DND-41 (cell line): ENCODE results near the gene POU4F3.

Experiments used
- EZH2 ChIP-seq: IDR thresholded peaks from 3 replicates; pipeline ENCODE4 v1.6.1; 2012; ENCODE audit warnings: borderline replicate concordance, low read depth, mild to moderate bottlenecking, moderate library complexity, low read length, inconsistent platforms; ENCODE audit not compliant: severe bottlenecking
- TF ChIP-seq, protein P1 (sequence below): IDR thresholded peaks from 2 replicates; pipeline ENCODE4 v1.5.1; 2012; ENCODE audit warnings: borderline replicate concordance, low read length, moderate library complexity, mild to moderate bottlenecking; ENCODE audit not compliant: poor library complexity, severe bottlenecking; ENCODE audit errors: extremely low read depth

DNA sequence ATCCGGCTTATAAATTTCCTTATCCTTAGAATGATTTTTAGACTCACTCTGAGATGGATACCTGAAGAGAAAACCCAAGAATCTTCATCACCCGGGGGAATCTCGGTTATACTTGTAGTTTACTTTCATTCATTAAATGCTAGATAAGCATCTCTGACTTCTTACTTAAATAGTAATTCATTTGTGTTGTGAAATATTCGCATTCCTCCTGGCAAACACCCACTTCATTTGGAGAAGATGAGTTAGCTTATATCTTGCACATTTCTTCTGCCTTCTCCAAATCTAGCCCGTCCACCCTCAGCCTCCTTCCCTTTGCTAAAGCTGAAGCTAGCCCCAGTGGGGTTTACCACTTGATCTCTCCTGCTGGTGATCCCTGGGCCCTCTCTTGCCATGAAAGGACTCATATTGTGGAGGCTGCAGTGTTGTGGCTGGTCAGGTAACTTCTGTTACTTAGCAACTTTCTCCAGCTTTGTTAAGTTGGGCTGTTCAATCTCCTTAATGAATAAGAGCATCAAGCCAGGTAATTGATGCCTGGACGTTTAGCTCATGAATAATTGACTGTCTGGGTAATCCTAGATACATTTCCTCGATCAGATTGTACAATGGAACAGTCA lies 11.3 kb upstream of the POU4F3 start:
- TF ChIP-seq, protein P1, sequence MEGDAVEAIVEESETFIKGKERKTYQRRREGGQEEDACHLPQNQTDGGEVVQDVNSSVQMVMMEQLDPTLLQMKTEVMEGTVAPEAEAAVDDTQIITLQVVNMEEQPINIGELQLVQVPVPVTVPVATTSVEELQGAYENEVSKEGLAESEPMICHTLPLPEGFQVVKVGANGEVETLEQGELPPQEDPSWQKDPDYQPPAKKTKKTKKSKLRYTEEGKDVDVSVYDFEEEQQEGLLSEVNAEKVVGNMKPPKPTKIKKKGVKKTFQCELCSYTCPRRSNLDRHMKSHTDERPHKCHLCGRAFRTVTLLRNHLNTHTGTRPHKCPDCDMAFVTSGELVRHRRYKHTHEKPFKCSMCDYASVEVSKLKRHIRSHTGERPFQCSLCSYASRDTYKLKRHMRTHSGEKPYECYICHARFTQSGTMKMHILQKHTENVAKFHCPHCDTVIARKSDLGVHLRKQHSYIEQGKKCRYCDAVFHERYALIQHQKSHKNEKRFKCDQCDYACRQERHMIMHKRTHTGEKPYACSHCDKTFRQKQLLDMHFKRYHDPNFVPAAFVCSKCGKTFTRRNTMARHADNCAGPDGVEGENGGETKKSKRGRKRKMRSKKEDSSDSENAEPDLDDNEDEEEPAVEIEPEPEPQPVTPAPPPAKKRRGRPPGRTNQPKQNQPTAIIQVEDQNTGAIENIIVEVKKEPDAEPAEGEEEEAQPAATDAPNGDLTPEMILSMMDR, result no peak
- no peak for TF ChIP-seq EZH2
